CD14-positive monocyte (primary cell): ENCODE results near the gene P2RY6. TPM values are rescaled to one million over a fixed set of nuclear protein-coding genes. Genes with fewer than 3 reads are reported as not detected.

Experiments
- DNase-seq, 3 donors: peaks; one replicate each; pipeline ENCODE4 v3.0.0-alpha.2; 2011 to 2022
- H2AFZ ChIP-seq: 2 replicates; pipeline ENCODE4 v1.6.0; 2012; ENCODE audit warnings: mild to moderate bottlenecking, low read depth, low read length, inconsistent platforms; ENCODE audit not compliant: insufficient read depth, poor library complexity, severe bottlenecking
- H3K27ac ChIP-seq, 2 donors: 1 replicate in 1 of 2; 2 replicates in 1 of 2; pipeline ENCODE4 v1.5.1; 2012 to 2013; ENCODE audit warnings: low read length in 2 of 2, control low read depth in 1 of 2, inconsistent platforms in 1 of 2, low read depth in 1 of 2, mild to moderate bottlenecking in 1 of 2
- H3K27me3 ChIP-seq, 2 donors: one replicate each; pipeline versions ENCODE4 v1.6.0 to v1.6.1; 2011 to 2013; ENCODE audit warnings: low read length in 2 of 2; ENCODE audit not compliant: control insufficient read depth in 2 of 2, insufficient read depth in 2 of 2
- H3K36me3 ChIP-seq, 2 donors: replicated peaks in 1 of 2; 1 replicate in 1 of 2; 2 replicates in 1 of 2; pipeline versions ENCODE4 v1.5.1 to v1.6.1; 2012 to 2013; ENCODE audit warnings: low read length in 2 of 2, control low read depth in 1 of 2, inconsistent platforms in 1 of 2, mild to moderate bottlenecking in 1 of 2; ENCODE audit not compliant: insufficient read depth in 2 of 2, control insufficient read depth in 1 of 2
- H3K4me1 ChIP-seq, 2 donors: 1 replicate in 1 of 2; 2 replicates in 1 of 2; pipeline versions ENCODE4 v1.5.1 to v1.6.1; 2012 to 2013; ENCODE audit warnings: low read length in 2 of 2, control low read depth in 1 of 2, inconsistent platforms in 1 of 2, mild to moderate bottlenecking in 1 of 2, moderate library complexity in 1 of 2; ENCODE audit not compliant: insufficient read depth in 2 of 2, control insufficient read depth in 1 of 2
- H3K4me2 ChIP-seq: replicated peaks from 2 replicates; pipeline ENCODE3; 2012; ENCODE audit warnings: low read length, moderate library complexity, mild to moderate bottlenecking; ENCODE audit not compliant: poor library complexity, severe bottlenecking; ENCODE audit errors: extremely low read depth
- H3K4me3 ChIP-seq, 3 experiments: fragments of 200-600 bp in 1 of 3; sonication (generic) in 1 of 3; replicated peaks in 1 of 3; 1 replicate in 2 of 3; 2 replicates in 1 of 3; pipeline ENCODE4 v1.5.1; 2011 to 2013; ENCODE audit warnings: low read length in 3 of 3, mild to moderate bottlenecking in 3 of 3, control low read depth in 2 of 3, low read depth in 2 of 3, inconsistent platforms in 1 of 3, moderate library complexity in 1 of 3
- H3K79me2 ChIP-seq: 2 replicates; pipeline ENCODE4 v1.6.0; 2012; ENCODE audit warnings: mild to moderate bottlenecking, control low read depth, inconsistent platforms, low read length, moderate library complexity; ENCODE audit not compliant: insufficient read depth
- H3K9ac ChIP-seq: 2 replicates; pipeline ENCODE4 v1.6.0; 2017; ENCODE audit warnings: low read length, mild to moderate bottlenecking; ENCODE audit not compliant: insufficient read depth, poor library complexity, severe bottlenecking
- H3K9me3 ChIP-seq, 2 donors: replicated peaks in 1 of 2; 1 replicate in 1 of 2; 2 replicates in 1 of 2; pipeline versions ENCODE4 v1.5.1 to v1.6.1; 2012 to 2013; ENCODE audit warnings: low read length in 2 of 2, control low read depth in 1 of 2; ENCODE audit not compliant: control insufficient read depth in 1 of 2, insufficient read depth in 1 of 2
- H4K20me1 ChIP-seq: 2 replicates; pipeline ENCODE4 v1.6.0; 2012; ENCODE audit warnings: mild to moderate bottlenecking, low read length, control low read depth, moderate library complexity; ENCODE audit not compliant: insufficient read depth
- H3K27ac Mint-ChIP-seq, 7 donors: one replicate each; pipeline ENCODE4 v1.8.0; 2020; ENCODE audit warnings: mild to moderate bottlenecking in 7 of 7, mixed read lengths in 7 of 7, moderate library complexity in 6 of 7, inconsistent platforms in 2 of 7
- H3K27me3 Mint-ChIP-seq, 3 donors: one replicate each; pipeline ENCODE4 v1.8.0; 2021 to 2022; ENCODE audit warnings: low read depth in 3 of 3, mild to moderate bottlenecking in 3 of 3, mixed read lengths in 3 of 3, moderate library complexity in 3 of 3, inconsistent platforms in 1 of 3
- H3K36me3 Mint-ChIP-seq, 2 donors: one replicate each; pipeline ENCODE4 v1.8.0; 2020; ENCODE audit warnings: mixed read lengths in 2 of 2, inconsistent platforms in 1 of 2, mild to moderate bottlenecking in 1 of 2
- H3K4me1 Mint-ChIP-seq: one replicate; pipeline ENCODE4 v1.8.0; 2020; ENCODE audit warnings: mild to moderate bottlenecking, mixed read lengths
- H3K4me3 Mint-ChIP-seq, 2 donors: one replicate each; pipeline ENCODE4 v1.8.0; 2020; ENCODE audit warnings: mild to moderate bottlenecking in 2 of 2, mixed read lengths in 2 of 2, moderate library complexity in 1 of 2
- H3K9me3 Mint-ChIP-seq, 7 donors: one replicate each; pipeline ENCODE4 v1.8.0; 2020 to 2022; ENCODE audit warnings: mixed read lengths in 7 of 7, mild to moderate bottlenecking in 6 of 7, moderate library complexity in 6 of 7, inconsistent platforms in 2 of 7
- CTCF ChIP-seq: fragments of 200-600 bp; IDR thresholded peaks from one replicate; pipeline ENCODE4 v1.8.0; 2022; ENCODE audit warnings: antibody characterized with exemption, mild to moderate bottlenecking
- WGBS: methylation state at CpG from one replicate; pipeline ENCODE4 v1.1.5; 2013; ENCODE audit warnings: missing lambda C conversion rate; ENCODE audit not compliant: insufficient coverage; 5-methylcytosine and 5-hydroxymethylcytosine counted together
- intact Hi-C, 2 donors: fragments of 100-400 bp; cut with micrococcal nuclease; formaldehyde crosslinking; loops; one replicate each; pipeline versions ENCODE4 v1.15.0 to v1.15.1; 2023
- polyA plus RNA-seq, 3 donors: library from polyadenylated mRNA; depleted of rRNA in 1 of 3; unstranded in 2 of 3; stranded (reverse) in 1 of 3; fragments of 300-500 nt in 2 of 3; fragments of >200 nt in 1 of 3; fragmentation: Illumina TruSeq in 2 of 3; gene quantifications; 1 replicate in 2 of 3; 2 replicates in 1 of 3; pipeline ENCODE4 v1.2.3, GENCODE V29; 2012 to 2021

The P2RY6 gene
- polyA plus RNA-seq, 3 donors, result 1.7 to 5.1 (median 1.8) TPM

- H3K27me3 Mint-ChIP-seq, result peaks cover 53 to 58% (median 54%) of the 10 kb centered on the region in 3 donors
These were observed 9.2 kb upstream of the P2RY6 start for GRCh38 chr11:73262851-73263495.

GRCh38 chr11:73263640-73264039, 8.5 kb upstream of the P2RY6 start:
- H4K20me1 ChIP-seq, result no peaks in the 10 kb centered on the region
- H3K27ac ChIP-seq, result no peak overlapping the region
- H3K4me2 ChIP-seq, result no peak overlapping the region
- TF ChIP-seq CTCF, result no peak
- peaks cover 0 to 12% of the 10 kb centered on the region in 2 donors for H3K36me3 Mint-ChIP-seq
- intact Hi-C loops, result no loop called here
- WGBS, result 86% methylated on average over 1 of the region's 2 CpGs
- no peak overlapping the region for H3K4me3 ChIP-seq
- H3K36me3 ChIP-seq, result no peaks in the 10 kb centered on the region
- no peak overlapping the region for H2AFZ ChIP-seq
- peaks cover 0 to 4% (median 0%) of the 10 kb centered on the region in 7 donors for H3K9me3 Mint-ChIP-seq
- peaks cover 0 to 2% of the 10 kb centered on the region in 2 donors for H3K4me1 ChIP-seq
- peaks cover 15% of the 10 kb centered on the region for H3K4me1 Mint-ChIP-seq
- H3K4me3 Mint-ChIP-seq, result peak overlapping the region in 1 of 2 donors; percentile 66
- DNase-seq, result no peak
- peaks cover 0 to 9% of the 10 kb centered on the region in 2 donors for H3K9me3 ChIP-seq
- no peak overlapping the region for H3K27ac Mint-ChIP-seq
- H3K9ac ChIP-seq, result no peak overlapping the region
- H3K27me3 Mint-ChIP-seq, result peaks cover 53 to 58% (median 54%) of the 10 kb centered on the region in 3 donors
- H3K79me2 ChIP-seq, result no peaks in the 10 kb centered on the region
- H3K27me3 ChIP-seq, result peaks cover 24 to 40% of the 10 kb centered on the region in 2 donors

More at GRCh38 chr11:73262851-73263495, 9.2 kb upstream of the P2RY6 start:
- Histone ChIP-seq H3K27me3 (peaks cover 24 to 40% of the 10 kb centered on the region in 2 donors), H3K36me3 (no peaks in the 10 kb centered on the region), H3K9ac (no peak overlapping the region), H3K79me2 (no peaks in the 10 kb centered on the region), H3K4me1 (peaks cover 0 to 2% of the 10 kb centered on the region in 2 donors), H3K9me3 (peaks cover 0 to 9% of the 10 kb centered on the region in 2 donors), H4K20me1 (no peaks in the 10 kb centered on the region), H3K27ac (no peak overlapping the region), H3K4me2 (no peak overlapping the region), H3K4me3 (no peak overlapping the region), H2AFZ (no peak overlapping the region)
- DNase-seq, result peak in 2 of 3 donors; percentile 30 to 74
- 77% methylated on average over 3 of the region's 5 CpGs for WGBS
- peak overlapping the region in 1 of 2 donors; percentile 66 for H3K4me3 Mint-ChIP-seq
- no peak for TF ChIP-seq CTCF
- H3K36me3 Mint-ChIP-seq, result peaks cover 0 to 12% of the 10 kb centered on the region in 2 donors
- intact Hi-C loops, result no loop called here
- H3K27ac Mint-ChIP-seq, result no peak overlapping the region
- peaks cover 15% of the 10 kb centered on the region for H3K4me1 Mint-ChIP-seq
- H3K9me3 Mint-ChIP-seq, result peaks cover 0 to 4% (median 0%) of the 10 kb centered on the region in 7 donors
